IMR-90 (cell line): ENCODE measurements around the gene ZNF641. TPM values are rescaled to one million over a fixed set of nuclear protein-coding genes. Genes with fewer than 3 reads are reported as not detected.

Experiments used
- ATAC-seq: fragments of 200-7000 bp; cut with Tn5 transposase; 2 replicates; pipeline ENCODE4 v1.9.1; 2020; ENCODE audit warnings: low read depth, mild to moderate bottlenecking, moderate library complexity
- BruUV-seq: library from RNA; stranded (reverse); fragments of 400-500 nt; replicated peaks from 2 replicates; lab custom pipeline; 2021; lab: Mats Ljungman, UMichigan
- CTCF ChIA-PET: fragments of 300-600 bp; formaldehyde crosslinking; extraction: SDS; loops from one replicate; lab custom pipeline; 2021; ENCODE audit warnings: antibody characterized with exemption; lab: Yijun Ruan, JAX
- POLR2A ChIA-PET: fragments of 300-600 bp; sonication (Branson Sonifier 250); formaldehyde crosslinking; loops from one replicate; lab custom pipeline; 2022; ENCODE audit warnings: antibody characterized with exemption; ENCODE audit not compliant: unreplicated experiment; lab: Charles Lee
- DNase-seq: peaks from one replicate; pipeline ENCODE4 v3.0.0; 2013
- H2AFZ ChIP-seq: replicated peaks from 2 replicates; pipeline ENCODE3; 2013; ENCODE audit warnings: low read length, mild to moderate bottlenecking; ENCODE audit not compliant: poor library complexity
- H2AK5ac ChIP-seq: 2 replicates; pipeline ENCODE4 v1.6.1; 2013; ENCODE audit warnings: low read depth, low read length, inconsistent platforms
- H2AK9ac ChIP-seq: replicated peaks from 2 replicates; pipeline ENCODE3; 2013; ENCODE audit warnings: mild to moderate bottlenecking, low read depth, low read length, moderate library complexity; ENCODE audit not compliant: poor library complexity
- H2BK120ac ChIP-seq: 2 replicates; pipeline ENCODE4 v1.6.1; 2013; ENCODE audit warnings: low read depth, low read length, inconsistent platforms
- H2BK15ac ChIP-seq: 3 replicates; pipeline ENCODE4 v1.6.1; 2013; ENCODE audit warnings: low read depth, low read length, inconsistent platforms
- H2BK20ac ChIP-seq: 2 replicates; pipeline ENCODE4 v1.6.1; 2013; ENCODE audit warnings: low read depth, mild to moderate bottlenecking, inconsistent platforms, low read length, moderate library complexity
- H2BK5ac ChIP-seq: 2 replicates; pipeline ENCODE4 v1.6.1; 2013; ENCODE audit warnings: mild to moderate bottlenecking, low read depth, low read length, inconsistent platforms; ENCODE audit not compliant: poor library complexity, severe bottlenecking
- H3K14ac ChIP-seq: replicated peaks from 2 replicates; pipeline ENCODE4 v1.6.1; 2013; ENCODE audit warnings: low read depth, low read length, inconsistent platforms
- H3K18ac ChIP-seq: 2 replicates; pipeline ENCODE4 v1.6.1; 2013; ENCODE audit warnings: low read depth, low read length, control low read depth
- H3K23ac ChIP-seq: 2 replicates; pipeline ENCODE4 v1.6.1; 2013; ENCODE audit warnings: low read depth, low read length, inconsistent platforms
- H3K27ac ChIP-seq: 2 replicates; pipeline ENCODE4 v1.5.1; 2013; ENCODE audit warnings: mild to moderate bottlenecking, control low read depth, low read length; ENCODE audit not compliant: insufficient read depth
- H3K27me3 ChIP-seq: 2 replicates; pipeline ENCODE4 v1.6.1; 2013; ENCODE audit warnings: low read length; ENCODE audit not compliant: control insufficient read depth, insufficient read depth
- H3K36me3 ChIP-seq: 2 replicates; pipeline ENCODE4 v1.6.1; 2013; ENCODE audit warnings: low read length, mixed read lengths; ENCODE audit not compliant: control insufficient read depth, insufficient read depth
- H3K4ac ChIP-seq: 2 replicates; pipeline ENCODE4 v1.6.1; 2013; ENCODE audit warnings: low read depth, low read length, inconsistent platforms
- H3K4me1 ChIP-seq: 2 replicates; pipeline ENCODE4 v1.6.1; 2013; ENCODE audit warnings: low read length, mixed read lengths; ENCODE audit not compliant: control insufficient read depth, insufficient read depth
- H3K4me2 ChIP-seq: 2 replicates; pipeline ENCODE4 v1.6.1; 2013; ENCODE audit warnings: low read depth, mild to moderate bottlenecking, control low read depth, low read length, moderate library complexity
- H3K4me3 ChIP-seq: 2 replicates; pipeline ENCODE4 v1.5.1; 2013; ENCODE audit warnings: low read depth, mild to moderate bottlenecking, control low read depth, low read length, moderate library complexity; ENCODE audit not compliant: insufficient read depth
- H3K56ac ChIP-seq: 2 replicates; pipeline ENCODE4 v1.6.1; 2013; ENCODE audit warnings: low read length, inconsistent platforms; ENCODE audit not compliant: insufficient read depth; ENCODE audit errors: extremely low read depth
- H3K79me1 ChIP-seq, 2 experiments: 2 replicates each; pipeline ENCODE4 v1.6.1; 2013; ENCODE audit warnings: low read length in 2 of 2, inconsistent platforms in 1 of 2, low read depth in 1 of 2
- H3K9ac ChIP-seq: 2 replicates; pipeline ENCODE4 v1.6.1; 2013; ENCODE audit warnings: low read depth, low read length, control low read depth
- H3K9me1 ChIP-seq: 2 replicates; pipeline ENCODE4 v1.6.1; 2013; ENCODE audit warnings: low read length, inconsistent platforms; ENCODE audit not compliant: insufficient read depth
- H3K9me3 ChIP-seq: 2 replicates; pipeline ENCODE4 v1.6.1; 2013; ENCODE audit warnings: low read length; ENCODE audit not compliant: control insufficient read depth, insufficient read depth
- H4K20me1 ChIP-seq: 2 replicates; pipeline ENCODE4 v1.6.1; 2013; ENCODE audit warnings: low read length, inconsistent platforms; ENCODE audit not compliant: insufficient read depth
- H4K5ac ChIP-seq: 2 replicates; pipeline ENCODE4 v1.6.1; 2013; ENCODE audit warnings: mild to moderate bottlenecking, low read depth, low read length, control low read depth
- H4K8ac ChIP-seq, 2 experiments: 2 replicates each; pipeline ENCODE4 v1.6.1; 2013; ENCODE audit warnings: low read depth in 2 of 2, low read length in 2 of 2, control low read depth in 1 of 2, inconsistent platforms in 1 of 2
- H4K91ac ChIP-seq: 2 replicates; pipeline ENCODE4 v1.6.1; 2013; ENCODE audit warnings: low read depth, low read length, inconsistent platforms; ENCODE audit not compliant: insufficient read depth
- BHLHE40 ChIP-seq: fragments of 150-350 bp; IDR thresholded peaks from 2 replicates; pipeline ENCODE4 v1.6.1; 2016; ENCODE audit warnings: mild to moderate bottlenecking, low read depth, low read length
- CEBPB ChIP-seq: IDR thresholded peaks from 2 replicates; pipeline ENCODE4 v1.6.1; 2012; ENCODE audit warnings: low read depth, low read length, improper control_type of control experiment
- CHD1 ChIP-seq: IDR thresholded peaks from 2 replicates; pipeline ENCODE4 v1.6.1; 2012; ENCODE audit warnings: low read depth, low read length, improper control_type of control experiment
- ELK1 ChIP-seq: fragments of 150-350 bp; IDR thresholded peaks from 2 replicates; pipeline ENCODE4 v1.6.1; 2016; ENCODE audit warnings: low read depth, mild to moderate bottlenecking, low read length, moderate library complexity, borderline replicate concordance
- MAFK ChIP-seq: IDR thresholded peaks from 2 replicates; pipeline ENCODE4 v1.6.1; 2012; ENCODE audit warnings: low read depth, low read length, improper control_type of control experiment
- MAZ ChIP-seq: IDR thresholded peaks from 2 replicates; pipeline ENCODE4 v1.6.1; 2012; ENCODE audit warnings: low read depth, mild to moderate bottlenecking, low read length, improper control_type of control experiment, moderate library complexity, borderline replicate concordance
- MXI1 ChIP-seq: IDR thresholded peaks from 2 replicates; pipeline ENCODE4 v1.6.1; 2012; ENCODE audit warnings: low read depth, mild to moderate bottlenecking, low read length, moderate library complexity, borderline replicate concordance
- NFE2L2 ChIP-seq: fragments of 150-350 bp; IDR thresholded peaks from 2 replicates; pipeline ENCODE4 v1.6.1; 2016; ENCODE audit warnings: low read depth, mild to moderate bottlenecking, low read length
- RAD21 ChIP-seq: IDR thresholded peaks from 2 replicates; pipeline ENCODE4 v1.6.1; 2012; ENCODE audit warnings: low read length, improper control_type of control experiment
- RCOR1 ChIP-seq: IDR thresholded peaks from 2 replicates; pipeline ENCODE4 v1.6.1; 2012; ENCODE audit warnings: mild to moderate bottlenecking, low read length, improper control_type of control experiment; ENCODE audit not compliant: insufficient replicate concordance
- RFX5 ChIP-seq: IDR thresholded peaks from 2 replicates; pipeline ENCODE4 v1.8.0; 2012; ENCODE audit warnings: low read depth, mild to moderate bottlenecking, low read length, moderate library complexity
- SMC3 ChIP-seq: fragments of 150-350 bp; IDR thresholded peaks from 2 replicates; pipeline ENCODE4 v1.6.1; 2016; ENCODE audit warnings: low read depth, mild to moderate bottlenecking, antibody characterized with exemption, low read length, moderate library complexity
- USF2 ChIP-seq: fragments of 150-350 bp; IDR thresholded peaks from 2 replicates; pipeline ENCODE4 v1.6.1; 2017; ENCODE audit warnings: mild to moderate bottlenecking, antibody characterized with exemption, low read length, low read depth
- WGBS, 2 experiments: methylation state at CpG; one replicate each; pipeline versions ENCODE4 v1.1.5 to v1.1.7; 2013; ENCODE audit warnings: missing lambda C conversion rate in 2 of 2; ENCODE audit not compliant: insufficient read length in 1 of 2; ENCODE audit errors: extremely low coverage in 2 of 2; 5-methylcytosine and 5-hydroxymethylcytosine counted together
- dilution Hi-C: fragments of 300-500 bp; cut with HindIII; formaldehyde crosslinking; loops from one replicate; pipeline ENCODE4 v1.14.3; 2018; ENCODE audit warnings: low sequenced_read_pairs; ENCODE audit not compliant: unreplicated experiment
- in situ Hi-C: fragments of 300-500 bp; cut with MboI; formaldehyde crosslinking; loops from 3 replicates; pipeline ENCODE4 v1.14.3; 2019; ENCODE audit warnings: low sequenced_read_pairs, inconsistent platforms, mixed read lengths
- intact Hi-C: fragments of 100-400 bp; cut with micrococcal nuclease; formaldehyde crosslinking; loops from 2 replicates; pipeline ENCODE4 v1.10.0; 2022
- polyA plus RNA-seq, 3 experiments: library from polyadenylated mRNA; depleted of rRNA; stranded (reverse); fragments of >200 nt; gene quantifications; 2 replicates each; pipeline ENCODE4 v1.2.3, GENCODE V29; 2012; ENCODE audit warnings: low replicate concordance in 1 of 3
- total RNA-seq: library from RNA; depleted of rRNA; stranded (reverse); fragments of >200 nt; gene quantifications from 2 replicates; pipeline ENCODE4 v1.2.3, GENCODE V29; 2012

ZNF641 gene
- total and polyA plus RNA-seq, 2 of the 4 experiments (the other 2 are of a cell fraction): 2.5 to 5.2 TPM

- ATAC-seq (no peak), DNase-seq (no peak)
- Histone ChIP-seq H3K79me1 (no peaks in the 10 kb centered on the region), H3K4ac (no peak overlapping the region), H4K20me1 (no peaks in the 10 kb centered on the region), H3K27ac (no peak overlapping the region), H2BK120ac (no peak overlapping the region), H3K9me1 (0 out of 2 replicates have a peak, but pooled peaks cover 2% of the 10 kb centered on the region), H3K23ac (no peak overlapping the region), H3K56ac (no peak overlapping the region), H4K91ac (no peak overlapping the region), H3K36me3 (no peaks in the 10 kb centered on the region), H3K14ac (no peak overlapping the region), H3K9ac (no peak overlapping the region), H2AK9ac (no peak overlapping the region), H2BK20ac (no peak overlapping the region), H2BK5ac (no peak overlapping the region), H3K27me3 (peaks cover 10% of the 10 kb centered on the region), H2AFZ (no peak overlapping the region), H4K8ac (no peak overlapping the region), H3K18ac (no peak overlapping the region), H2AK5ac (no peak overlapping the region), H2BK15ac (no peak overlapping the region), H3K4me1 (no peaks in the 10 kb centered on the region), H4K5ac (no peak overlapping the region), H3K4me2 (no peak overlapping the region), H3K9me3 (no peaks in the 10 kb centered on the region), H3K4me3 (no peak overlapping the region)
- in situ Hi-C loops: no loop called here
- ChIA-PET CTCF (no interaction called here), POLR2A (no interaction called here)
- no TSS peak for BruUV-seq
- dilution Hi-C loops: no loop called here
- WGBS, 2 experiments: no CpG with 5 or more reads among the region's 1 CpG
- TF ChIP-seq BHLHE40: no peak
- TF ChIP-seq MAFK: no peak
- no peak for TF ChIP-seq ELK1
- no peak for TF ChIP-seq MAZ
- no peak for TF ChIP-seq CHD1
- TF ChIP-seq RFX5: no peak
- no peak for TF ChIP-seq USF2
- TF ChIP-seq RAD21: no peak
- TF ChIP-seq MXI1: no peak
- no peak for TF ChIP-seq SMC3
- no peak for TF ChIP-seq CEBPB
- TF ChIP-seq NFE2L2: no peak
- TF ChIP-seq RCOR1: no peak
- intact Hi-C loops: no loop called here
Observed at GRCh38 chr12:48300774-48301173, 49.9 kb downstream of the ZNF641 start.
